ENCODE data around the gene TXNL4A.

DNA sequence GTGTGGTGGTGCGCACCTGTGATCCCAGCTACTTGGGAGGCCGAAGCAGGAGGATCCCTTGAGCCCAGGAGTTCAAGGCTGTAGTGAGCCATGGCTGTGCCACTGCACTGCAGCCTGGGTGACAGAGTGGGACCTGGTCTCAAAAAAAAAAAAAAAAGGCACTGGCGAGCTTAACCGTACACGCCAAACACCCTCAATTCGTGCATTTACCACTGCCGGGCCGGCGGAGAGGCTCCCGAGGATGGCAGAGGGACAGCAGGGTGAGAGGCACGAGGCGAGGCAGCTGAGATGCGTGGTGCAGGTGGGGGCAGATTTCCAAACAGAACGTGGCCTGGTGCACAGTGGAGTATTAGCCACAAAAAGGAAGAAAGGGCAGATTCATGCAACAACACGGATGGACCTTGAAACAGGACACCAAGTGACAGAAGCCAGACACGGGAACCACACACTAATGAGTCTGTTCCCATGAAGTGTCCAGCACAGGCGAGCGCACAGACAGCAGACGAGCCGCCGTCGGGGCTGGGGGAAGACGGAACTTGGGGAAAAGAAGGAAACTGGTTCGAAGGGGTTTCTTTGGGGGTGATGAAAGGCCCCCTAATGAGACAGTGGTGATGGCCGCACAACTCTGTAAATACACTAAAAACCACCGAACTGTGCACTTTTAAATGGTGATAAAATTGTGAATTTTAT, 64.3 kb downstream of the TXNL4A start:
- TF ChIP-seq, protein P1, sequence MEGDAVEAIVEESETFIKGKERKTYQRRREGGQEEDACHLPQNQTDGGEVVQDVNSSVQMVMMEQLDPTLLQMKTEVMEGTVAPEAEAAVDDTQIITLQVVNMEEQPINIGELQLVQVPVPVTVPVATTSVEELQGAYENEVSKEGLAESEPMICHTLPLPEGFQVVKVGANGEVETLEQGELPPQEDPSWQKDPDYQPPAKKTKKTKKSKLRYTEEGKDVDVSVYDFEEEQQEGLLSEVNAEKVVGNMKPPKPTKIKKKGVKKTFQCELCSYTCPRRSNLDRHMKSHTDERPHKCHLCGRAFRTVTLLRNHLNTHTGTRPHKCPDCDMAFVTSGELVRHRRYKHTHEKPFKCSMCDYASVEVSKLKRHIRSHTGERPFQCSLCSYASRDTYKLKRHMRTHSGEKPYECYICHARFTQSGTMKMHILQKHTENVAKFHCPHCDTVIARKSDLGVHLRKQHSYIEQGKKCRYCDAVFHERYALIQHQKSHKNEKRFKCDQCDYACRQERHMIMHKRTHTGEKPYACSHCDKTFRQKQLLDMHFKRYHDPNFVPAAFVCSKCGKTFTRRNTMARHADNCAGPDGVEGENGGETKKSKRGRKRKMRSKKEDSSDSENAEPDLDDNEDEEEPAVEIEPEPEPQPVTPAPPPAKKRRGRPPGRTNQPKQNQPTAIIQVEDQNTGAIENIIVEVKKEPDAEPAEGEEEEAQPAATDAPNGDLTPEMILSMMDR (IDR thresholded peaks at IDR 0.05; ENCODE audit: low read depth, low read length, poor library complexity, severe bottlenecking), result no peak
- no peak for TF ChIP-seq EZH2phosphoT487 (IDR thresholded peaks at IDR 0.05; ENCODE audit: borderline replicate concordance, low read length)
